GM21717 (cell line): ENCODE results near the gene FITM2.

ENCODE experiments used
- ATAC-seq: cut with Tn5 transposase; IDR thresholded peaks from one replicate; pipeline ENCODE4 v1.9.1; 2021; ENCODE audit warnings: mild to moderate bottlenecking, moderate library complexity; ENCODE audit not compliant: unreplicated experiment

FITM2 gene

GRCh38 chr20:44284032-44284431 is 27.0 kb downstream of the FITM2 start:
- ATAC-seq, result no peak

GRCh38 chr20:44282192-44282591 is 28.8 kb downstream of the FITM2 start:
- ATAC-seq, result no peak

- ATAC-seq, result no peak
These were observed 30.6 kb downstream of the FITM2 start for GRCh38 chr20:44280387-44280786.

DNA sequence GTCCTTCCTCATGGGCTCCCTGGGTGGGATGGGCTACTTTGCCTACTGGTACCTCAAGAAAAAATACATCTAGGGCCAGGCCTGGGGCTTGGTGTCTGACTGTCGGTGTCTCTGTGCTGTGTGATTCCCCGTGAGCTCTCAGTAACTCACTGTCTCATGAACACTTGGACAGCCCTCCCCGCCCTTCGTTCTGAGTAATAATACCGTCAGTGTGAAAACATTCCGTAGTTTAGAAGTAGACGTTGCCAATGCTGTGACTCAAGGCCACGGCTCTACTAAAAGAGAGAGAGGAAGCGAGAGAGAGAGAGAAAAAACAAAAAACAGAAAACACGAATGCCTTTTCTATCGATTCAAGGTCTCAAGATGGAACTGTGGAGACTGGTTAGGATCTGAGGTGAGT is 31.8 kb downstream of the FITM2 start:
- no peak for ATAC-seq

DNA sequence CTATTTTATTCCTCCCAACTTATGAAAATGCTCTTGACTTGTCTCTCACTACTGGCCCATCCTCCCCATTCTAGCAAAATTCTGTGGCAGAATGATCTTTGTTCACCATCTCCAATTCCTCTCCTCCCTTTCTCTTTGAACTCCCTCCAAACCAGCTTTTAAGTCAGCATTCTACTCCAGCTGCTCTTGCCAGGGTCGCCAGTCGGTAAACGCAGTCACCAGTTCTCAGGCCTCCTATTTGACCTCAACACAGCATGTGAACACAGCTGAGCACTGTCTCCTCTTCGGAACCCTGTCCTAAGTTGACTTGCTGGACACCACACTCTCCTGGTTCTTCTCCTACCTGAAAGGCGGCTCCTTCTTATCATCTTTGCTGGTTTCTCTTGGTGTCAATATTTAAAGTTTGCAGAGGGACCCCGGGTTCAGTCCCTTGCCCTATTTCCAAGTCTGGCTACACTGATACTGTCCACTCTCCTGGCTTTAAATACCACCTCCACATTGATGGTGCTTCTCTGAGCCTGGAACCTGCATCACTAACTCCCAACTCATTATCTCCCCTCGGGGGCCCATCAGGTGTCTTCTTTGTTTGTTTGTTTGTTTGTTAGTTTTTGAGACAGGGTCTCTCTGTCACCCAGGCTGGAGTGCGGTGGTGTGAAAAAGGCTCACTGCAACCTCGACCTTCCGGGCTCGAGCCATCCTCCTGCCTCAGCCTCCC is 36.5 kb downstream of the FITM2 start:
- ATAC-seq, result no peak

- no peak for ATAC-seq
These were observed 37.5 kb downstream of the FITM2 start for GRCh38 chr20:44273231-44274215.

GRCh38 chr20:44271915-44272663 is 38.9 kb downstream of the FITM2 start:
- no peak for ATAC-seq

GRCh38 chr20:44268802-44269201 is 42.2 kb downstream of the FITM2 start:
- no peak for ATAC-seq

DNA sequence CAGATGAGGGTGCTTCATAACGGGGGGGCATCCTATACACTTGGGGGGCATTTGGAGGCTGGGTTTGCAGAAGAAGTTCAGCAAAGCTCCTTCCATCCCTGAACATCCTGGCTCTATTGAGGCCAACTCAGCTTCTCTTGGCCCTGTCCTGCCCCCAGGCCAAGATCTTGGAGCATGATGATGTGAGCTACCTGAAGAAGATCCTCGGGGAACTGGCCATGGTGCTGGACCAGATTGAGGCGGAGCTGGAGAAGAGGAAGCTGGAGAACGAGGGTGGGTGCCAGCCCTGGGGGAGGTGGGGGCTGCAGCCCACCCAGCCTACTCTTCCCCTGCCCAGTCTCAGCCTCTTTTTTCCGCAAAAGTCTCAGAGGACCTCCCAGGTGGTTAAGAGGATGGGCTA is 46.7 kb downstream of the FITM2 start:
- ATAC-seq, result no peak

DNA sequence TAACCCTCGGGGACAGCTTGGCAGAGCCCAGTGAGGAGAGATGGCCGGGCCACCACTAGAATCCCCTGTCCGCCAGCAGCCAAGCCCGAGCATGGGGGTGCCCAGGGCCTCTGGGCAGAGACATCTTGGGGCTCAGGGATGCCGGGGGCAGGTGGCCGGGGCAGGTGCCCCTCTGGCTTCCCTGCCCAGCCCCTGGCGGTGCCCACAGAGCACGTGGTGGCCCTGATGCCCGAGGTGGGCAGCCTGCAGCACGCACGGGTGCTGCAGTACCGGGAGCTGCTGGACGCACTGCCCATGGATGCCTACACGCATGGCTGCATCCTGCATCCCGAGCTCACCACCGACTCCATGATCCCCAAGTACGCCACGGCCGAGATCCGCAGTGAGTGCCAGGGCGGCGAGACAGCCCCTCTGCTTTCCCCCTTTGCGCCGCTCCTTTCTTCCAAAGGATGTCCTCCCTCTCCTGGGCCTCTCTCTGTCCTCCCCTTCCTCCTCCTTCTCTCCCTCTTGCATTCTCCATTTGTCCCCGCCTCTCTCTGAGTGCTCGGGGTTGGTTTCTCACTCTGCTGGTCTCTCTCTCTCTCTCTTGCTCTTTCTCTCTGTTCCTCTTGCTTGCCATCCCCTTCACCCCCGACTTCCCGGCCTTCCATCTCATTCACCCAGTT is 52.6 kb downstream of the FITM2 start:
- ATAC-seq, result no peak

DNA sequence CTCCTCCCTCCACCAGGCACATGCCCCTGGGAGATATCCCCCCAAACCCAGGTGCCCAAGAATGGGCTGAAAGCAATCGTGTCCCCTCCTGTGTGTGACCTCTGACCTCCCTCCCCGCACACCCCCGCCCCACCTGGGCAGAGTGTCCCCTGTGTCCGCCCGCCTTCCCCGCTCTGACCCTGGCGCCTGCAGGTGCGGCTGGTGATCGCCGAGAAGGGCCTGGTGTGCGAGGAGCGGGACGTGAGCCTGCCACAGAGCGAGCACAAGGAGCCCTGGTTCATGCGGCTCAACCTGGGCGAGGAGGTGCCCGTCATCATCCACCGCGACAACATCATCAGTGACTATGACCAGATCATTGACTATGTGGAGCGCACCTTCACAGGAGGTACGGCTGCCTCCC is 54.0 kb downstream of the FITM2 start:
- no peak for ATAC-seq

- ATAC-seq, result no peak
These were observed 55.1 kb downstream of the FITM2 start for GRCh38 chr20:44255942-44256341.

DNA sequence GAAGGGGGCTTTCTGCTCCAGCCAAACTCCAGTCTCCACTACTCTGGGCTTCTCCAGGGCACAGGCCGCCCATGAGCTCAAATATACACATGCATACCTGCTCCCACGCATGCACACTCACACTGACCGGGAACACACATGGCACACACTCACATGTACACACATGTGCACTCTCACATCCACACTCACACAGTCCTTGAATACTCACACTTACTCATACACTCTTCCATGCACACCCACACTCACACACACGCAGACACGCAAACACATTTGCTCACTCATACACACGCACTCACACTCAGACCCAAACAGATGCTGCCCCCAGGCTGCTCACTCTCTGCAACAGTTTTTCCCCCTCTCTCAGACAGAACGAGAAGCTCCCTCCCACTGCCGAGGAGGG is 56.9 kb downstream of the FITM2 start:
- ATAC-seq, result no peak

DNA sequence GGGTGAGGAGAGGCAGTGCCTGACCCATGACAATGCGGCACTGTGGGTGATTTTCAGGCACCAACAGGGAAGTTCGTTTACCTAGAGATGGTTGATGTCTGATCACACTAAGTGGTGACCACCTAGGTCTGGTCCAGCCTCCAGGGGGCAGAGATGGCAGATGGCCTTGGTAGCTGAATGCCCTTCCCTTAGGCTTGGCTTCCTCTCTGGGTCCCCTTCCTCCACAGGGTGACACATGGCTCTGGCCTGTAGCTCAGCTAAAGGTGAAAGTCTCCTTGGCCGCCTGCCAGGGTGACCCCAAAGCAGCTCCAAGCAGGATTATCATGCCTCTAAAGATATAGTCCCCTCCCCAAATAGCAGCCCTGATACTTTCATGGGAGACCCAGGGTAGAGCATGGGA is 57.5 kb downstream of the FITM2 start:
- ATAC-seq, result no peak
